ENCODE results near the gene NT5E. TPM values are rescaled to one million over a fixed set of nuclear protein-coding genes. Genes with fewer than 3 reads are reported as not detected.

Gene NT5E
- total and polyA plus RNA-seq, 12 donors = 2.9 to 14.2 (median 9.6) TPM

- Histone ChIP-seq H3K36me3 (replicated peaks in 1 of 2) (no peaks in the 10 kb centered on the region), H3K9me3 (replicated peaks in 1 of 3) (no peaks in the 10 kb centered on the region), H3K27me3 (no peaks in the 10 kb centered on the region), H3K4me3 (no peak overlapping the region), H3K27ac (peak overlapping the region in 2 of 5 donors; percentile 26 to 51), H3K4me1 (replicated peaks in 1 of 2) (peaks cover 0 to 31% of the 10 kb centered on the region in 2 donors)
- TF ChIP-seq, protein P1, sequence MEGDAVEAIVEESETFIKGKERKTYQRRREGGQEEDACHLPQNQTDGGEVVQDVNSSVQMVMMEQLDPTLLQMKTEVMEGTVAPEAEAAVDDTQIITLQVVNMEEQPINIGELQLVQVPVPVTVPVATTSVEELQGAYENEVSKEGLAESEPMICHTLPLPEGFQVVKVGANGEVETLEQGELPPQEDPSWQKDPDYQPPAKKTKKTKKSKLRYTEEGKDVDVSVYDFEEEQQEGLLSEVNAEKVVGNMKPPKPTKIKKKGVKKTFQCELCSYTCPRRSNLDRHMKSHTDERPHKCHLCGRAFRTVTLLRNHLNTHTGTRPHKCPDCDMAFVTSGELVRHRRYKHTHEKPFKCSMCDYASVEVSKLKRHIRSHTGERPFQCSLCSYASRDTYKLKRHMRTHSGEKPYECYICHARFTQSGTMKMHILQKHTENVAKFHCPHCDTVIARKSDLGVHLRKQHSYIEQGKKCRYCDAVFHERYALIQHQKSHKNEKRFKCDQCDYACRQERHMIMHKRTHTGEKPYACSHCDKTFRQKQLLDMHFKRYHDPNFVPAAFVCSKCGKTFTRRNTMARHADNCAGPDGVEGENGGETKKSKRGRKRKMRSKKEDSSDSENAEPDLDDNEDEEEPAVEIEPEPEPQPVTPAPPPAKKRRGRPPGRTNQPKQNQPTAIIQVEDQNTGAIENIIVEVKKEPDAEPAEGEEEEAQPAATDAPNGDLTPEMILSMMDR (IDR thresholded peaks at IDR 0.05) = no peak
- TF ChIP-seq POLR2A (IDR thresholded peaks at IDR 0.05) = no peak
- DNase-seq = peak in 1 of 7 donors; percentile 29
- intact Hi-C loops (cut with DNase I) = no loop called here
- whole genome bisulfite sequencing, 4 donors = 41 to 60% (median 48%) methylated on average over 4 of the region's 4 CpGs
These were observed 14.9 kb downstream of the NT5E start for GRCh38 chr6:85464722-85465150.

GRCh38 chr6:85465762-85466161 is 15.9 kb downstream of the NT5E start:
- intact Hi-C loops (cut with DNase I) = no loop called here
- 53 to 83% (median 54%) methylated on average over 2 of the region's 2 CpGs for WGBS, 4 donors
- Histone ChIP-seq H3K9me3 (replicated peaks in 1 of 3) (no peaks in the 10 kb centered on the region), H3K27ac (no peak overlapping the region), H3K4me1 (replicated peaks in 1 of 2) (peaks cover 0 to 21% of the 10 kb centered on the region in 2 donors), H3K36me3 (replicated peaks in 1 of 2) (no peaks in the 10 kb centered on the region), H3K4me3 (no peak overlapping the region), H3K27me3 (no peaks in the 10 kb centered on the region)
- no peak for DNase-seq
- no peak for TF ChIP-seq POLR2A (IDR thresholded peaks at IDR 0.05)
- TF ChIP-seq, protein P1 (IDR thresholded peaks at IDR 0.05) = no peak

DNA sequence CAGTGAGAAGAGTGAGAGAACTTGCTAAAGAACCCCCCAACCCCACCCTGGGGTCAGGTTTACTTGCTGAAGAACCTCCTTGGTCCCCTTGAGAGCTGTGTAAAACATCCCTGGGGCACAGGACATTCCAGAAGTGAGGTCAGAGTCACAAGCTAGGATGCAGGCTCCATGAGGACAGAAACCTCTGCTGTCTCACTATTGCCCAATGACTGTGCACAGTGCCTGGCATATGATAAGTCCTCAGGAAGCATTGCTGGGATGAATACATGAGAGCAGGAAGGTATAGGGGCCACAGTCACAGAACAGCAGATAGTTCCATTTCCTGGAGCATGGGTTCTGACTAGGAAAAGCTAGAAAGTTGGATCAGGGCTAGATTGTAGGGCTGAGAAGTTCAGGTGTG is 18.4 kb downstream of the NT5E start:
- no peak for TF ChIP-seq POLR2A (IDR thresholded peaks at IDR 0.05)
- TF ChIP-seq, protein P1 (IDR thresholded peaks at IDR 0.05) = no peak

GRCh38 chr6:85469276-85470022 is 19.6 kb downstream of the NT5E start:
- H3K4me1 ChIP-seq (replicated peaks in 1 of 2) = peaks cover 0 to 10% of the 10 kb centered on the region in 2 donors
- TF ChIP-seq POLR2A (IDR thresholded peaks at IDR 0.05) = no peak
- TF ChIP-seq, protein P1 (IDR thresholded peaks at IDR 0.05) = no peak
- 60 to 84% (median 74%) methylated on average over 2 of the region's 2 CpGs for WGBS, 4 donors
- no peaks in the 10 kb centered on the region for H3K36me3 ChIP-seq (replicated peaks in 1 of 2)
- H3K9me3 ChIP-seq (replicated peaks in 1 of 3) = no peaks in the 10 kb centered on the region
- intact Hi-C loops (cut with DNase I) = no loop called here
- no peaks in the 10 kb centered on the region for H3K27me3 ChIP-seq
- no peak for DNase-seq
- H3K27ac ChIP-seq = no peak overlapping the region
- H3K4me3 ChIP-seq = no peak overlapping the region

More for the DNA sequence above, 18.4 kb downstream of the NT5E start:
- no peaks in the 10 kb centered on the region for H3K27me3 ChIP-seq
- DNase-seq = no peak
- intact Hi-C loops (cut with DNase I) = no loop called here
- no peak overlapping the region for H3K27ac ChIP-seq
- no peaks in the 10 kb centered on the region for H3K9me3 ChIP-seq (replicated peaks in 1 of 3)
- no peak overlapping the region for H3K4me3 ChIP-seq
- peaks cover 0 to 11% of the 10 kb centered on the region in 2 donors for H3K4me1 ChIP-seq (replicated peaks in 1 of 2)
- H3K36me3 ChIP-seq (replicated peaks in 1 of 2) = no peaks in the 10 kb centered on the region
